ENCODE data around the gene HEPN1. TPM values are rescaled to one million over a fixed set of nuclear protein-coding genes. Genes with fewer than 3 reads are reported as not detected.

The HEPN1 gene
- total and polyA plus RNA-seq, 4 donors, result not detected

GRCh38 chr11:124880958-124881357 is 38.1 kb upstream of the HEPN1 start:
- DNase-seq (no peak), ATAC-seq (ENCODE audit: insufficient read depth, low FRiP score) (no peak)
- H3K9ac ChIP-seq (ENCODE audit: insufficient read depth in 1 of 2, low read length in 2 of 2), result no peak overlapping the region
- H3K27me3 ChIP-seq (ENCODE audit: control insufficient read depth in 3 of 3, insufficient read depth in 3 of 3, low read length in 2 of 3), result no peaks in the 10 kb centered on the region
- no peak overlapping the region for H3K4me3 ChIP-seq
- H3K27ac ChIP-seq (ENCODE audit: low read depth in 1 of 2, low read length in 1 of 2), result no peak overlapping the region
- H3K4me1 ChIP-seq (ENCODE audit: control insufficient read depth in 5 of 5, insufficient read depth in 5 of 5, low read length in 5 of 5), result peaks cover 0 to 23% (median under 1%) of the 10 kb centered on the region in 5 donors
- WGBS, 2 donors, result 71 to 87% methylated on average over 3 of the region's 3 CpGs
- no peak for TF ChIP-seq CTCF (IDR thresholded peaks at IDR 0.05; ENCODE audit: control extremely low read depth, extremely low read depth)
- peaks cover 0 to 2% (median 0%) of the 10 kb centered on the region in 4 donors for H3K36me3 ChIP-seq (ENCODE audit: control insufficient read depth in 4 of 4, insufficient read depth in 4 of 4, low read length in 4 of 4)
- H3K9me3 ChIP-seq (ENCODE audit: control insufficient read depth in 4 of 4, insufficient read depth in 3 of 4, low read length in 3 of 4), result no peaks in the 10 kb centered on the region

- H3K9ac ChIP-seq (ENCODE audit: insufficient read depth in 1 of 2, low read length in 2 of 2), result no peak overlapping the region
- H3K4me3 ChIP-seq, result no peak overlapping the region
- peaks cover 0 to 2% (median 0%) of the 10 kb centered on the region in 4 donors for H3K36me3 ChIP-seq (ENCODE audit: control insufficient read depth in 4 of 4, insufficient read depth in 4 of 4, low read length in 4 of 4)
- no peak for TF ChIP-seq CTCF (IDR thresholded peaks at IDR 0.05; ENCODE audit: control extremely low read depth, extremely low read depth)
- DNase-seq (no peak), ATAC-seq (ENCODE audit: insufficient read depth, low FRiP score) (no peak)
- peaks cover 0 to 26% (median 0%) of the 10 kb centered on the region in 5 donors for H3K4me1 ChIP-seq (ENCODE audit: control insufficient read depth in 5 of 5, insufficient read depth in 5 of 5, low read length in 5 of 5)
- no peaks in the 10 kb centered on the region for H3K27me3 ChIP-seq (ENCODE audit: control insufficient read depth in 3 of 3, insufficient read depth in 3 of 3, low read length in 2 of 3)
- WGBS, 2 donors, result 58 to 69% methylated on average over 11 of the region's 11 CpGs
- no peaks in the 10 kb centered on the region for H3K9me3 ChIP-seq (ENCODE audit: control insufficient read depth in 4 of 4, insufficient read depth in 3 of 4, low read length in 3 of 4)
- peak overlapping the region in 1 of 2 donors; percentile 76 for H3K27ac ChIP-seq (ENCODE audit: low read depth in 1 of 2, low read length in 1 of 2)
These were observed 36.5 kb upstream of the HEPN1 start for GRCh38 chr11:124882339-124883071.

- H3K36me3 ChIP-seq (ENCODE audit: control insufficient read depth in 4 of 4, insufficient read depth in 4 of 4, low read length in 4 of 4), result peaks cover 0 to 2% (median 0%) of the 10 kb centered on the region in 4 donors
- TF ChIP-seq CTCF (IDR thresholded peaks at IDR 0.05; ENCODE audit: control extremely low read depth, extremely low read depth), result no peak
- ATAC-seq (ENCODE audit: insufficient read depth, low FRiP score), result no peak
- H3K27ac ChIP-seq (ENCODE audit: low read depth in 1 of 2, low read length in 1 of 2), result peak overlapping the region in 1 of 2 donors; percentile 33
- no peak overlapping the region for H3K4me3 ChIP-seq
- H3K4me1 ChIP-seq (ENCODE audit: control insufficient read depth in 5 of 5, insufficient read depth in 5 of 5, low read length in 5 of 5), result peaks cover 0 to 17% (median 0%) of the 10 kb centered on the region in 5 donors
- no peaks in the 10 kb centered on the region for H3K27me3 ChIP-seq (ENCODE audit: control insufficient read depth in 3 of 3, insufficient read depth in 3 of 3, low read length in 2 of 3)
- no peak for DNase-seq
- 69 to 82% methylated on average over 1 of the region's 1 CpG for WGBS, 2 donors
- H3K9ac ChIP-seq (ENCODE audit: insufficient read depth in 1 of 2, low read length in 2 of 2), result no peak overlapping the region
- H3K9me3 ChIP-seq (ENCODE audit: control insufficient read depth in 4 of 4, insufficient read depth in 3 of 4, low read length in 3 of 4), result no peaks in the 10 kb centered on the region
These were observed 34.7 kb upstream of the HEPN1 start for GRCh38 chr11:124884340-124884739.

Measured in lung (tissue), 12 donors.